ENCODE results near the gene PTOV1.

The PTOV1 gene

DNA sequence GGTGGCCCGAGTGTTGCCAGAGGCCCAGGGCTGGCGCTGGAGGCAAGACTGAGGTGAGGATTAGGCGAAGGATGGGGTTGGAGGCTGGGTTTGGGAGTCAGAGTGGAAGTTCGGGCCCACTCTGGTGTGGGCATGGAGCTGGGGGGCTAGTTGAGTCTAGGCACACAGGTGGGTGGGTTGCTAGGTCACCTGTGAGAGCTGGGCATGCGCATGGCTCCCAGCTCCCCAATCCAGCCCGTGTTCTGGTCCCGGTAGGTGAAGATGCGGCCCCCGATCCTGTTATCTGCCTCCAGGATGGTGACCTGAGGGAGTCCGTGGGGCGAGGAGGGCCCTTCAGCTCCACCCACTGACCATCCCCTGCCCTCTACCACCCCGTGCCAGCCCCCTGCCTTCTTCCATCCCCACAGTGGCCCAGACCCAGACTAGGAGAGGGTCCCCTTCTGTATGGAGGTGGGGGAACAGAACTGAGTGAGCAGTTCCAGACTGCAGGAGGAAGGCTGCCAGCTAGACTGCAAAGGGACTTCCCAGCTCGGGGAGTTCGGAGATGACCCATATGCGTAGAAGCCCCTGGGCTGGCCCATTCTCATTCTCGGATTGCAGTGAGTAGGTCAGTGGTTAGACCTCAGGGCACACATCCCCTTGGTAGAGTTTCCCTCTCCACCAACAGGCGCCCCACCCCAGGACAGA lies 44.1 kb downstream of the PTOV1 start:
- POLR2A ChIA-PET = interaction anchor here (0.7 to 2.9 kb wide), 5 partner anchors 18 to 182 kb away, joined by 3 to 15 read pairs (median 3); partner anchors contain the start of genes AKT1S1, ATF5, NUP62 and TBC1D17
- CTCF ChIA-PET = no interaction called here
- DNase-seq (ENCODE audit: extremely low spot score) = no peak
- TF ChIP-seq BHLHE40 (IDR thresholded peaks at IDR 0.05; ENCODE audit: borderline replicate concordance) (no peak), CTBP1 (IDR thresholded peaks at IDR 0.05; ENCODE audit: borderline replicate concordance) (no peak), HDGF (IDR thresholded peaks at IDR 0.05; ENCODE audit: borderline replicate concordance) (no peak), SUZ12 (IDR thresholded peaks at IDR 0.05) (no peak), TARDBP (IDR thresholded peaks at IDR 0.05) (no peak), FOXM1 (IDR thresholded peaks at IDR 0.05; ENCODE audit: borderline replicate concordance) (no peak), ZNF384 (IDR thresholded peaks at IDR 0.05) (no peak), SP1 (IDR thresholded peaks at IDR 0.05) (no peak), LEF1 (IDR thresholded peaks at IDR 0.05; ENCODE audit: borderline replicate concordance) (no peak), L3MBTL2 (conservative IDR thresholded peaks at IDR 0.05) (no peak), FOXK2 (IDR thresholded peaks at IDR 0.05) (no peak), ARNT (IDR thresholded peaks at IDR 0.05) (no peak), NFRKB (IDR thresholded peaks at IDR 0.05) (no peak), ELF4 (IDR thresholded peaks at IDR 0.05) (no peak), FOXA1 (IDR thresholded peaks at IDR 0.05) (no peak)
- TF ChIP-seq, protein P1, sequence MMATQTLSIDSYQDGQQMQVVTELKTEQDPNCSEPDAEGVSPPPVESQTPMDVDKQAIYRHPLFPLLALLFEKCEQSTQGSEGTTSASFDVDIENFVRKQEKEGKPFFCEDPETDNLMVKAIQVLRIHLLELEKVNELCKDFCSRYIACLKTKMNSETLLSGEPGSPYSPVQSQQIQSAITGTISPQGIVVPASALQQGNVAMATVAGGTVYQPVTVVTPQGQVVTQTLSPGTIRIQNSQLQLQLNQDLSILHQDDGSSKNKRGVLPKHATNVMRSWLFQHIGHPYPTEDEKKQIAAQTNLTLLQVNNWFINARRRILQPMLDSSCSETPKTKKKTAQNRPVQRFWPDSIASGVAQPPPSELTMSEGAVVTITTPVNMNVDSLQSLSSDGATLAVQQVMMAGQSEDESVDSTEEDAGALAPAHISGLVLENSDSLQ (IDR thresholded peaks at IDR 0.05) = no peak

DNA sequence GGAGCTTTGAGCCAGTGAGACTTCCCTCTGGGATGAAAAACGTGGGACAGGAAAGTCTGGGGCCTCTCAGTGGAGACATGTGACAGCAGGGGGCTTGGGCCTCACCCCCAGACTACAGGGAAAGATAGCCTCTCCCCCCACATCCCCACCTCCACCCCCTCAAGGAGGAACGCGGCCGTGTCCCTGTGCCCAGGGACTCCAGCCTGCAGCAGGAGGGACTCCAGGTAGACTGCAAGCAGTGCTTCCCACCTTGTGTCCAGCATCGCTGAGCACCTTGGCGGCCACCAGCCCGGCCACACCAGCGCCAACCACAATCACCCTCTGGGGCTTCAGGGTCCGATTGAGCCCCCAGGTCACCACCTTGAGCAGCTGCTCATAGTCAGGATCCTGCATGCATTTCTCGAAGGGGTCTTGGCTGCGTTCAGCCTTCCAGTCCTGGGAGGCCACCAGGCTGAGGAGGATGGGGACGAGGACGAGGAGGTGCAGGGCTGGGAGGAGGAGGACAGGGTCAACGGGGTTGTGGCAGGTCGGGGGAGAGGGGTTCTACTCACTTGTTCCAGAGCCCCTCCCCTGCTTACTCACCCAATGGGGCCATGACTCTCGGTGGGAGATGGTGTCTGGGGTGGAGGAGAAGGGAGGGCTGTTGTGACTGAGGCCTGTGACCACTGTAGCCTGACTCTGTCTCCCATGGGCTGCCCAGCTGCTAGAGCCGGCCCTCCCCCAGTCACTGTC lies 44.8 kb downstream of the PTOV1 start:
- CTCF ChIA-PET = no interaction called here
- POLR2A ChIA-PET = interaction anchor here (0.7 to 2.9 kb wide), 3 partner anchors 19 to 183 kb away, joined by 3 to 15 read pairs (median 4); partner anchors contain the start of genes AKT1S1, ATF5, NUP62 and TBC1D17
- no peak for DNase-seq (ENCODE audit: extremely low spot score)
- no peak for TF ChIP-seq FOXA1 (IDR thresholded peaks at IDR 0.05)
- TF ChIP-seq SP1 (IDR thresholded peaks at IDR 0.05) = no peak
- no peak for TF ChIP-seq ELF4 (IDR thresholded peaks at IDR 0.05)
- no peak for TF ChIP-seq FOXM1 (IDR thresholded peaks at IDR 0.05; ENCODE audit: borderline replicate concordance)
- TF ChIP-seq BHLHE40 (IDR thresholded peaks at IDR 0.05; ENCODE audit: borderline replicate concordance) = no peak
- TF ChIP-seq ARNT (IDR thresholded peaks at IDR 0.05) = no peak
- TF ChIP-seq LEF1 (IDR thresholded peaks at IDR 0.05; ENCODE audit: borderline replicate concordance) = no peak
- no peak for TF ChIP-seq HDGF (IDR thresholded peaks at IDR 0.05; ENCODE audit: borderline replicate concordance)
- no peak for TF ChIP-seq NFRKB (IDR thresholded peaks at IDR 0.05)

DNA sequence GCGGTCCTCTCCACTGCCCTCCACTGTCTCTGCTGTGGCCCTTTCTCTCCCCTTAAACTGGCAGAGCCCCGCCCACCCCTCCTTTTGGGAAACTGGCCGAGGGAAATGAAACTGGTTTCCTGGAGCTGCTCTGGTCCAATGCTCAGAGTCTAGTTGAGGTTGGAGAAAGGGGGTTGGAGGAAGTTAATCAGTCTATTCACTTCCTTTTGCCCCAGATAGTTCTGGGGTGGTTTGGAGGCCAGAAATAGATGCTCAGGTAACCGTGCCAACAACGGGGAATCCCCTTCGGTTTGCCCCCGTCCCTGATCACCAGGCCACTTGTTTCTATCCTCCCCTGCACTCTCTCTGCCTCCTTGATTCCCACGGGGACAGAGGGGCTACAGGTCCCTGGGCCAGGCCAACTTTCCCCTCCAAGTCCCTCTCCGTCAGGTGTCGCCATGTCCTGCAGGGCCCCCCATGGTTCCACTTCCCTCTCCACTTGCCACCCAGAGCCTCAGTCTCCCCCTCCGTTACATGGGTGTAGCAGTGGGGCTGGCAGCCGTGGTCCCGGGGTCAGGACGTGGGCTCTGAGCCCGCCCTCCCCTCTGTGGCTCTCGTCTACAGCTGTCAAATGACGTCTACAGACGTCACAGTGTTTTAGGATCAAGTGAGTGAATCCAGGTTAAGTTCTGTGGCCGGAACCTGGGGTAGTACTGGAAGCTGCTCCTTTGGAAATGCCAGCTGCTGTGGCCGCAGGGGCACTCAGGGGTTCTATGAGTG lies 46.1 kb downstream of the PTOV1 start, which contains the start of gene IL4I1:
IL4I1 (minus strand) TSS at position 25 of the 759 bp plus-strand sequence. CDS start 727 bp downstream, outside the sequence.
- TF ChIP-seq BHLHE40 (IDR thresholded peaks at IDR 0.05; ENCODE audit: borderline replicate concordance) (no peak), TARDBP (IDR thresholded peaks at IDR 0.05) (no peak), ZNF384 (IDR thresholded peaks at IDR 0.05) (no peak), ELF4 (IDR thresholded peaks at IDR 0.05) (no peak), FOXM1 (IDR thresholded peaks at IDR 0.05; ENCODE audit: borderline replicate concordance) (no peak), HDGF (IDR thresholded peaks at IDR 0.05; ENCODE audit: borderline replicate concordance) (no peak), NFRKB (IDR thresholded peaks at IDR 0.05) (no peak), SP1 (IDR thresholded peaks at IDR 0.05) (no peak)
- TF ChIP-seq, protein P1 (IDR thresholded peaks at IDR 0.05) = no peak
- ChIA-PET CTCF (no interaction called here), POLR2A (no interaction called here)
- no peak for DNase-seq (ENCODE audit: extremely low spot score)

DNA sequence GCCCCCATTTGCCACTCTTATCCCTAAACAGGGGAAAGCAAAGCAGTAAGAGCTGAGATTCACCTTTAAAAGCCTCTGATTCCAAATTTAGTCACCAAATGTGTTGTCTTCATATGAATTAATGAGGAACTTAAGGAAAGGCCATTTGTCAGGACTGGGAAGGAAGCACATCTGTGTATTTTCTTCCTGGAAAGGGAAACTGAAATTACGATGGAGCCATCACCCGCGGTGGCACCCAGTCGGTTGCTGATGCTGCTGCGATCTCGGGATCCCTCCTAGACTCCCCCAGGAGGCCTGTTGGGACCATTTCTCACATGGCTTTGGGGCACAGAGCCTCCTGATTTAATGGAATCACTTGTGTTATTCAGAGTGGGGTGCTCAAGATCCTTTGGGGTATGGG lies 53.2 kb downstream of the PTOV1 start:
- POLR2A ChIA-PET = no interaction called here

More for the DNA sequence above, 53.2 kb downstream of the PTOV1 start:
- CTCF ChIA-PET = no interaction called here
- no peak for DNase-seq (ENCODE audit: extremely low spot score)
- TF ChIP-seq, protein P1 (IDR thresholded peaks at IDR 0.05) = no peak
- no peak for TF ChIP-seq ZNF384 (IDR thresholded peaks at IDR 0.05)
- TF ChIP-seq LEF1 (IDR thresholded peaks at IDR 0.05; ENCODE audit: borderline replicate concordance) = no peak
- no peak for TF ChIP-seq ARNT (IDR thresholded peaks at IDR 0.05)
- TF ChIP-seq FOXA1 (IDR thresholded peaks at IDR 0.05) = no peak
- no peak for TF ChIP-seq FOXM1 (IDR thresholded peaks at IDR 0.05; ENCODE audit: borderline replicate concordance)
- no peak for TF ChIP-seq CTBP1 (IDR thresholded peaks at IDR 0.05; ENCODE audit: borderline replicate concordance)
- no peak for TF ChIP-seq SP1 (IDR thresholded peaks at IDR 0.05)
- TF ChIP-seq HDGF (IDR thresholded peaks at IDR 0.05; ENCODE audit: borderline replicate concordance) = no peak
- TF ChIP-seq FOXK2 (IDR thresholded peaks at IDR 0.05) = no peak
- TF ChIP-seq L3MBTL2 (conservative IDR thresholded peaks at IDR 0.05) = no peak
- no peak for TF ChIP-seq NFRKB (IDR thresholded peaks at IDR 0.05)
- TF ChIP-seq SUZ12 (IDR thresholded peaks at IDR 0.05) = no peak

Measured in HEK293T (cell line).